Thymus (tissue), 11 donors: ENCODE data around the gene NASP. TPM values are rescaled to one million over a fixed set of nuclear protein-coding genes. Genes with fewer than 3 reads are reported as not detected.
A peak's percentile ranks its signal among the peaks of the same experiment; 100 is the strongest.
"Not testable (repeated sequence)": the region's sequence is repeated elsewhere in the genome, so short reads cannot be mapped to it uniquely, and the experiment has no call there.

Experiments used
- DNase-seq, 9 donors: peaks; one replicate each; pipeline ENCODE4 v3.0.0-alpha.2; 2013; ENCODE audit warnings: low spot score in 9 of 9, low read depth in 6 of 9, missing footprints in 1 of 9
- H3K27ac ChIP-seq, 2 donors: one replicate each; pipeline ENCODE4 v1.5.1; 2013; ENCODE audit warnings: control low read depth in 1 of 2, low read depth in 1 of 2, low read length in 1 of 2, mild to moderate bottlenecking in 1 of 2, moderate library complexity in 1 of 2
- H3K27me3 ChIP-seq, 2 donors: one replicate each; pipeline ENCODE4 v1.5.1; 2013; ENCODE audit warnings: low read length in 1 of 2; ENCODE audit not compliant: control insufficient read depth in 2 of 2, insufficient read depth in 1 of 2
- H3K36me3 ChIP-seq, 2 donors: one replicate each; pipeline ENCODE4 v1.5.1; 2013; ENCODE audit warnings: low read length in 1 of 2, mild to moderate bottlenecking in 1 of 2, moderate library complexity in 1 of 2; ENCODE audit not compliant: control insufficient read depth in 2 of 2, insufficient read depth in 2 of 2
- H3K4me1 ChIP-seq, 2 donors: one replicate each; pipeline ENCODE4 v1.5.1; 2013; ENCODE audit warnings: low read length in 2 of 2; ENCODE audit not compliant: control insufficient read depth in 2 of 2, insufficient read depth in 2 of 2
- H3K4me3 ChIP-seq, 2 donors: one replicate each; pipeline ENCODE4 v1.5.1; 2013; ENCODE audit warnings: low read length in 2 of 2, control low read depth in 1 of 2, mild to moderate bottlenecking in 1 of 2
- H3K9me3 ChIP-seq, 2 donors: one replicate each; pipeline ENCODE4 v1.5.1; 2013; ENCODE audit warnings: low read length in 1 of 2, mild to moderate bottlenecking in 1 of 2; ENCODE audit not compliant: control insufficient read depth in 2 of 2, insufficient read depth in 1 of 2
- WGBS: extraction: QIAGEN DNeasy Blood & Tissue Kit; methylation state at CpG from one replicate; pipeline ENCODE4 v1.1.7; 2013; 5-methylcytosine and 5-hydroxymethylcytosine counted together
- polyA plus RNA-seq: library from polyadenylated mRNA; stranded (reverse); fragments of 200-250 nt; gene quantifications from one replicate; pipeline ENCODE4 v1.2.3, GENCODE V29; 2013
- total RNA-seq: library from RNA; stranded (reverse); fragments of 120-200 nt; gene quantifications from one replicate; pipeline ENCODE4 v1.2.4, GENCODE V29; 2013
- donor health status: healthy.

Gene NASP
- total and polyA plus RNA-seq, 2 donors, result 151 to 170 TPM

DNA sequence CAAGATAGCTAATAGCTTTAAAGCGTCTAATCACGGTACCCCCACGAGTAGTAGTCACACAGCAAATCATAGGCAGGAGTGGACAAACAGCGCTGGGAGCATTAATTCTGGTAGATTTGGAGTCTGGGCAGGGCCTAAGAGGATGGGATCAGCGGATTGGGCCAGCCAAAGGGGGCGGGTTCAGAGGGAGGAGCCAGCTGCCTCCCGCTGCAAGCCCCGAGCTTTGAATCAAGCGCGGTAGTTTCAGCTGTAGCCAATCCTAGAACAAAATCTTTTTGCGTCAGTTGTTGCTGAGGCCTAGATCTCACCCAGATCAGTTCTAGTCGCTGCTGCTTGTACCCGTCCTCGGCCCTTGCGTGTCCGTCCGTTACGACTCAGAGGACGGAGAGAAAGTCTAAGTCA is 576 bp upstream of the NASP start:
- Histone ChIP-seq H3K4me3 (peak overlapping the region; percentile 55 to 80), H3K9me3 (peaks cover 0 to 3% of the 10 kb centered on the region in 2 donors), H3K36me3 (peaks cover 3% of the 10 kb centered on the region in 2 donors), H3K27ac (peak overlapping the region; percentile 90 to 98), H3K4me1 (peaks cover 12 to 21% of the 10 kb centered on the region in 2 donors), H3K27me3 (no peaks in the 10 kb centered on the region)
- peak; percentile 90 to 99 (median 96) for DNase-seq
- under 1% methylated on average over 19 of the region's 19 CpGs for WGBS

DNA sequence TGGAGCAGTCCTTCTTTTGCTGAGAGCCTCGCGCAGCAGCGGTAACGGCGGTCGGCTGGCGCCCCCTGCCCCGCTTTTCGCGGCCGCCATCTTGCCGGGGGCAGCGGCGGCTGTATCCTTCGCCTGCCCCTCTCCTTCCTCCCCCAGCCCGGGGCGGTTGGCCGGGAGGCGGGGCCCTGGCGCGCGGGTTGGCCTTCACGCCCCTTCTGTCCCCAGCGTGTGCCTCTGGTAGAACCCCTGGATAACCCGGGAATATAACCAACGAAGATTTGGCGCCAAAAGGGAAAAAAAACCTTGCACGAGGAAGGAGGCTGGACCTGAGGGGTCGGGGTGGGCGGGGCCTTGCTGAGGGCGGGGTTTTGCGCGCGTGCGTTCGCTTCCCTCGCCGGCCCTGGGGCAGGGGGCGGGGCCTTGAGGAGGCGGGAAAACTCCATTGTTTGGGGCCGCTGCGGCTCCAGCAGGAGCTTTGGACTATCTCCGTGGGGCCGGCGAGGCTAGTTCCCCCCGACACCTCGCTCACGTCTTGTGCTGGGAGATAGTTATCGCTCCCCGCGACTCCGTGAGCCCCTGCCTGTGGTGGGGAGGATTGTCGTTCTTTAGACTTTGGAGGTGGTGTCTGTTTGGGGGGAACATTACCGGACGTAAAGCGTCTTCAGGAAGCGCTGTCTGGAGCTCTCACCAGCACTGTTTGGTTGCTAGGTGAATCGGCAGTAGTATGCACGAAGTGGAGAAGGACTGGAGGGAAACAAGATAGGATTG is 689 bp downstream of the NASP start:
- H3K4me3 ChIP-seq, result peak overlapping the region; percentile 55 to 80
- H3K27me3 ChIP-seq, result no peaks in the 10 kb centered on the region
- peak overlapping the region; percentile 90 to 98 for H3K27ac ChIP-seq
- H3K9me3 ChIP-seq, result no peaks in the 10 kb centered on the region
- DNase-seq, result peak; percentile 76 to 95 (median 88)
- H3K4me1 ChIP-seq, result peaks cover 12 to 21% of the 10 kb centered on the region in 2 donors
- peaks cover 3 to 10% of the 10 kb centered on the region in 2 donors for H3K36me3 ChIP-seq
- WGBS, result under 1% methylated on average over 59 of the region's 59 CpGs

DNA sequence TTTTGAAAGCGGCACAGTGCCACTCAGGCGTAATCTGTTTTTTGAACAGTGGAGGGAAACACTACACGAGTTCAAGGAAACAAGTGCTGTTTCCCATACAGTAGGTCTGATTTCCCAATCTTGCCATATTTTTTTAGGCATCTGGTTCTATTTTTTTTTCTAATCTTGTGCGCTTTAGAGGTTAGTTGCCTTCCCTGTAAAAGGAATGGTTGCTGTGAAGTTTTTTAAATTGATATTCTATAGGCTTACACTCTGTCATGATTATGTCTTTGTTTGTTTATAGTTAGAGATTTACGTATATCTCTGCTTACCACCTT is 1.2 kb downstream of the NASP start:
- Histone ChIP-seq H3K9me3 (no peaks in the 10 kb centered on the region), H3K4me3 (peak overlapping the region; percentile 55 to 80), H3K36me3 (peaks cover 3 to 10% of the 10 kb centered on the region in 2 donors), H3K27ac (peak overlapping the region; percentile 64 to 90), H3K27me3 (no peaks in the 10 kb centered on the region), H3K4me1 (peaks cover 12 to 21% of the 10 kb centered on the region in 2 donors)
- no peak for DNase-seq
- WGBS, result 6% methylated on average over 5 of the region's 5 CpGs

DNA sequence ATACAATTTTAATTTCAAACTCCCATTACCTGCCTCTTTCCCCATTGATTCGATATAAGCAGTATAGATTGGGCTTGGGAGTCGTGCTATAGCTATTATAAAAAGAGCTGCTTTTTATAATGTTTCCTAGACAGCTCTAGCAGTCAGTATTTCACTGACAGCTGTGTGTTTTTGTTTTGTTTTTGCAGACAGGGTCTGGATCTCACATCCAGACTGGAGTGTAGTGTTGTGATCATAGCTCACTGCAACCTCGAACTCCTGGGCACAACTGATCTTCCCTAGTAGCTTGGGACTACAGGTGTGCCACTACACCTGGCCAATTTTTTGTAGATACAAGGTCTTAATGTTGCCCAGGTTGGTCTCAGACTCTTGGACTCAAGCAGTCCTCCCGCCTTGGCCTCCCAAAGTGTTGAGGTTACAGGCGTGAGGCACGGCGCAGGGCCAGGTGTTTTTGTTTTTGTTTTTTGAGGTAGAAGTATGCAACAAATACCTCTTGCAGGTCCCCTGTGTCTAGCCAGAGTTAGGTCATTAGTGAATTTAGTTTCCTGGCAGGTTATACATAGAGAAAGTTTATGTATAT is 1.7 kb downstream of the NASP start:
- WGBS, result 47% methylated on average over 7 of the region's 7 CpGs
- Histone ChIP-seq H3K4me3 (peak overlapping the region; percentile 55 to 80), H3K36me3 (peaks cover 3 to 12% of the 10 kb centered on the region in 2 donors), H3K4me1 (peaks cover 12 to 21% of the 10 kb centered on the region in 2 donors), H3K9me3 (no peaks in the 10 kb centered on the region), H3K27me3 (no peaks in the 10 kb centered on the region), H3K27ac (no peak overlapping the region)
- no peak for DNase-seq

DNA sequence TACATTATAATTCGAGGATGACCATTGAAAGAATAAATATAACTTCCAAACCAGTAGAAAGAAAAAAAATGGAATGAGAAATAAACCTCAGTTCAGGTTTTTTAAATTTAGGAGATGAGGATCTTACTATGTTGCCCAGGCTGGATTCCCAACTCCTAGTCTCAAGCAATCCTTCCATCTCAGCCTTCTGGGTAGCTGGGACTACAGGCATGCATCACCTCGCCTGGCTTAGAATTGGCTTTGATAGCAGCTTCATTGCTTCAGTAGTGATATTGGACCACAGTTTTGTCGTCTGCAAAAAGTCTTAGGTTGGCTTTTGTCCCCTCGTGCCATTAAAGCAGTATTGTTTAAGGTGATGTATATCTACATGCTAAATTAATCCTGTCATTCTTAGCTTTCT is 2.9 kb downstream of the NASP start:
- H3K4me1 ChIP-seq, result peaks cover 12 to 21% of the 10 kb centered on the region in 2 donors
- H3K4me3 ChIP-seq, result no peak overlapping the region

DNA sequence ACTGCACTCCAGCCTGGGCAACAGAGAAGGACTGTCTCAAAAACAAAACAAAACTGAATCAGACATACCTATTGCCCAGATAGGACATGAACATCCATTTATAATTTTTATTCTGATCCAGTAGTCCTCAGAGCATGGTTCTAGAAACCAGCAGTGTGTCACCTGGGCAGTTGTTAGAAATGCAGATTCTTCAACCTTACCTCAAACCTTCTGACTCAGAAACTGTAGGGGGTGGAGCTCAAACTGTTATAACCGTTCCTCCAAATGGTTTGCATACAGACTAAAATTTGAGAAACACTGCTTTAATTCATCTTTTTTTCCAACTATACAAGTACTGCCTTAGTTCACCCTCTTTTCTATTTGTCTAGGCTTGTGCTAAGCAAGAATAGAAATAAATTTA is 6.0 kb downstream of the NASP start:
- peaks cover 16 to 45% of the 10 kb centered on the region in 2 donors for H3K36me3 ChIP-seq
- no peak overlapping the region for H3K4me3 ChIP-seq
- H3K4me1 ChIP-seq, result peaks cover 12 to 14% of the 10 kb centered on the region in 2 donors
- 84% methylated on average over 1 of the region's 1 CpG for WGBS
- H3K27ac ChIP-seq, result no peak overlapping the region
- H3K27me3 ChIP-seq, result no peaks in the 10 kb centered on the region
- H3K9me3 ChIP-seq, result no peaks in the 10 kb centered on the region
- no peak for DNase-seq

More for the DNA sequence above, 2.9 kb downstream of the NASP start:
- Histone ChIP-seq H3K27ac (peak overlapping the region in 1 of 2 donors; percentile 5), H3K27me3 (no peaks in the 10 kb centered on the region), H3K36me3 (peaks cover 7 to 23% of the 10 kb centered on the region in 2 donors), H3K9me3 (no peaks in the 10 kb centered on the region)
- 85% methylated on average over 4 of the region's 4 CpGs for WGBS
- no peak for DNase-seq

DNA sequence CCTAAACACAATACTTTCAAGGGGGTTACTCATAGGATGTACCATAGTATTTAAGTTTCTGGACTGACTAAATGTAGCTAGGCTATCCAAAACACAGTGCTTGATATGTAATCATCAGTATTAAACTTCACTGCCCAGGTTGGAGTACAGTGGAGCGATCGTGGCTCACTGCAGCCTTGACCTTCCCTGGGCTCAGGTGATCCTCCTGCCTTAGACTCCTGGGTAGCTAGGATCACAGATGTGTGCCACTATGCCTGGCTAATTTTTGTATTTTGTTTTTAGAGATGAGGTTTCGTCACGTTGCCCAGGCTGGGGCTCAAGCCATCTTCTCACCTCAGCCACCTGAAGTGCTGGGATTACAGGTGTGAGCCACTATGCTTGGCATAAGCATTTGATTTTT is 10.6 kb downstream of the NASP start:
- 97% methylated on average over 4 of the region's 4 CpGs for WGBS
- H3K27me3 ChIP-seq, result no peaks in the 10 kb centered on the region
- H3K4me1 ChIP-seq, result no peaks in the 10 kb centered on the region
- no peaks in the 10 kb centered on the region for H3K9me3 ChIP-seq
- no peak overlapping the region for H3K4me3 ChIP-seq
- no peak overlapping the region for H3K27ac ChIP-seq
- H3K36me3 ChIP-seq, result peaks cover 15 to 66% of the 10 kb centered on the region in 2 donors
- DNase-seq, result no peak

DNA sequence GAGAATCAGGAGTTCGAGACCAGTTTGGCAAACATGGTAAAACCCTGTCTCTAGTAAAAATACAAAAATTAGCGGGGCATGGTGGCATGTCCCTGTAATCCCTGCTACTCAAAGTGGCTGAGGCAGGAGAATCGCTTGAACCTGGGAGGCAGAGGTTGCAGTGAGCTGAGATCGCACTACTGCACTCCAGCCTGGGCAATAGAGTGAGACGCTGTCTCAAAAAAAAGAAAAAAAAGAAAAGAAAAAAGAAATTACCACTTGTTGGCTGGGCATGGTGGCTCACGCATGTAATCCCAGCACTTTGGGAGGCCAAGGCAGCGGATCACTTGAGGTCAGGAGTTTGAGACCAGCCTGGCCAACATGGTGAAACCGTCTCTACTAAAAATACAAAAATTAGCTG is 12.9 kb downstream of the NASP start:
- not testable (repeated sequence) for DNase-seq, H3K9me3 ChIP-seq, H3K27ac ChIP-seq, H3K27me3 ChIP-seq, H3K4me3 ChIP-seq, H3K4me1 ChIP-seq
- WGBS, result 99% methylated on average over 8 of the region's 8 CpGs
- peaks cover 11 to 54% of the 10 kb centered on the region in 2 donors for H3K36me3 ChIP-seq

DNA sequence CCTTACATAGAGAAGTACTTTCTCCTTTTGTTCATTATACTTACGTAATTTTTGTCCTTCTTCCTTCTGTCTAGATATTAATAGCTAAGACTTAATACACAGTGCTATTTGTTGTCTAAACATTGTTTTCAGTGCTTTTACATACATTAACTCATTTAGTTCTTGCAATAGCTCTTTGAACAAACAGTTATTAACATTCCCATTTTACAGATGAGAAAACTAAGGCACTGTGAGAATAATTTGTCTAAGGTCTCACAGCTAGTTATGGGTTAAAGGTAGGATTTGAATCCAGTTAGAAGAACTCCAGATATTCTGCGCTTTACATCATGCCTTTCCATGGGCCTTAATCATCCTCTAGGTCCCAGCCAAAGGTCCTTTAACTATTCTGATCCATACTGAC is 20.4 kb downstream of the NASP start:
- WGBS, result 95% methylated on average over 2 of the region's 2 CpGs
- no peak overlapping the region for H3K4me3 ChIP-seq
- no peaks in the 10 kb centered on the region for H3K27me3 ChIP-seq
- H3K36me3 ChIP-seq, result peaks cover 27 to 56% of the 10 kb centered on the region in 2 donors
- DNase-seq, result no peak
- H3K27ac ChIP-seq, result no peak overlapping the region
- H3K9me3 ChIP-seq, result no peaks in the 10 kb centered on the region
- no peaks in the 10 kb centered on the region for H3K4me1 ChIP-seq
